A549 treated with CORT108297 at 1 μM for 4 hours (cell line): ENCODE measurements around the gene PADI4. TPM values are rescaled to one million over a fixed set of nuclear protein-coding genes. Genes with fewer than 3 reads are reported as not detected.

Source experiments
- total RNA-seq: library from RNA; stranded (reverse); fragments of 200-300 nt; extraction: Qiagen RNA extraction; gene quantifications from 5 replicates; pipeline ENCODE4 v1.2.3, GENCODE V29; 2022

PADI4 gene
- total RNA-seq: not detected in 5 replicates

GRCh38 chr1:17307946-17308345 is at the start of gene PADI4:
TSS of gene PADI4 (plus strand) at chr1:17308197. CDS start at chr1:17308223, 26 bp downstream.

GRCh38 chr1:17371896-17372295 is 63.9 kb downstream of the PADI4 start, which contains the start of gene PADI6:
TSS of gene PADI6 (plus strand) at chr1:17372196. CDS start at chr1:17372246, 50 bp downstream.

Other genes starting within 250 kb of the PADI4 start
- gene PADI2, start 188.7 kb upstream of the PADI4 start, total RNA-seq: 0.98 to 1.5 TPM (median 1.3 TPM) in 5 replicates
- 1.4 to 2.1 TPM (median 1.9 TPM) in 5 replicates for gene PADI1, start 103.1 kb upstream of the PADI4 start, total RNA-seq
- gene PADI3, start 59.1 kb upstream of the PADI4 start, total RNA-seq: 1.1 to 1.7 TPM (median 1.5 TPM) in 5 replicates
- not detected in 5 replicates for gene PADI6, start 64.0 kb downstream of the PADI4 start, total RNA-seq
- 60.0 to 66.0 TPM (median 62.5 TPM) in 5 replicates for gene RCC2, start 131.5 kb downstream of the PADI4 start, total RNA-seq
- 4.8 to 8.5 TPM (median 6.9 TPM) in 5 replicates for gene ARHGEF10L, start 231.5 kb downstream of the PADI4 start, total RNA-seq